Breast epithelium (tissue), 3 donors: Measurements from ENCODE around the gene CAMK4.

Experiments used
- CTCF ChIP-seq, 3 donors: fragments of 450-650 bp; IDR thresholded peaks; one replicate each; pipeline ENCODE4 v1.5.1; 2016 to 2017; ENCODE audit warnings: antibody characterized with exemption in 3 of 3, mild to moderate bottlenecking in 3 of 3, moderate library complexity in 3 of 3
- POLR2AphosphoS5 ChIP-seq, 3 donors: sonication (generic); formaldehyde crosslinking; IDR thresholded peaks; one replicate each; pipeline ENCODE4 v1.6.1; 2017; ENCODE audit warnings: antibody characterized with exemption in 3 of 3

GRCh38 chr5:111248571-111248970 is 24.4 kb downstream of the CAMK4 start:
- TF ChIP-seq POLR2AphosphoS5 (IDR thresholded peaks at IDR 0.05) (no peak), CTCF (IDR thresholded peaks at IDR 0.05) (no peak)
